Liver (tissue), 3 donors: Measurements from ENCODE around the gene YPEL3.

ENCODE experiments used
- RAD21 ChIP-seq, 2 donors: IDR thresholded peaks; 2 replicates each; pipeline ENCODE4 v1.6.1; 2016; ENCODE audit warnings: antibody characterized with exemption in 2 of 2, mild to moderate bottlenecking in 2 of 2
- TAF1 ChIP-seq: conservative IDR thresholded peaks from 2 replicates; pipeline ENCODE4 v1.6.1; 2016; ENCODE audit warnings: antibody characterized with exemption, mild to moderate bottlenecking
- TF ChIP-seq, protein P1 (sequence below): IDR thresholded peaks from 2 replicates; pipeline ENCODE4 v1.6.1; 2016; ENCODE audit warnings: antibody characterized with exemption
- TF ChIP-seq, protein P2 (sequence below): fragments of 150-350 bp; IDR thresholded peaks from 2 replicates; pipeline ENCODE4 v1.5.1; 2017; ENCODE audit warnings: improper control_type of control experiment, low read depth, low read length; ENCODE audit not compliant: missing input control
- donor health status: healthy.
- donor health status: healthy.

DNA sequence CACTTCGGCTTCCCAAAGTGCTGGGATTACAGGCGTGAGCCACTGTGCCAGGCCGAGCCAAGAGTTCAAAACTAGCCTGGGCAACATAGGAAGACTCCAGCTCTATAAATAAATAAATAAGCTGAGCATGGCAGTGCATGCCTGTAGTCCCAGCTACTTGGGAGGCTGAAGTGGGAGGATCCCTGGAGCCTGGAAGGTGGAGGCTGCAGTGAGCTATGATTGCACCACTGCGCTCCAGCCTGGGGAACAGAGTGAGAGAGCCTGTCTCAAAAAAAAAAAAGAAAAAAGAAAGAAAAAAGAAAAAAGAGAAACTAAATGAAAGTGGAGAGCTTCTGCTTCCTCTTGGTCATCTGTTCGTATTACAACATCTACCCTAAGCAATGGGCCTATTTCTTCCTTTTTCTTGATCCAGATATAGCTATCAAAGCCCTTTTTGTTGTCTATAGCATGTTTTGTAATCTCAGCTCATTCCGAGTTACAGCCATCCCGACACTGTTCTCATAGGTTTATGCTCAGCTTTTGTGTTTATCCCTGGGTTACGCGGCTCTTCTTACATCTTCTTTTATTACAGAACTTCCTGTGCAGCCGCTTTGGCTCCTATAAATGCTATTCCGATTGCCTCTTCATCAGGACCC lies 41.1 kb upstream of the YPEL3 start:
- TF ChIP-seq, protein P1, sequence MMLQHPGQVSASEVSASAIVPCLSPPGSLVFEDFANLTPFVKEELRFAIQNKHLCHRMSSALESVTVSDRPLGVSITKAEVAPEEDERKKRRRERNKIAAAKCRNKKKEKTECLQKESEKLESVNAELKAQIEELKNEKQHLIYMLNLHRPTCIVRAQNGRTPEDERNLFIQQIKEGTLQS, result no peak
- no peak for TF ChIP-seq TAF1
- no peak for TF ChIP-seq RAD21 (IDR thresholded peaks at IDR 0.05)
- TF ChIP-seq, protein P2, sequence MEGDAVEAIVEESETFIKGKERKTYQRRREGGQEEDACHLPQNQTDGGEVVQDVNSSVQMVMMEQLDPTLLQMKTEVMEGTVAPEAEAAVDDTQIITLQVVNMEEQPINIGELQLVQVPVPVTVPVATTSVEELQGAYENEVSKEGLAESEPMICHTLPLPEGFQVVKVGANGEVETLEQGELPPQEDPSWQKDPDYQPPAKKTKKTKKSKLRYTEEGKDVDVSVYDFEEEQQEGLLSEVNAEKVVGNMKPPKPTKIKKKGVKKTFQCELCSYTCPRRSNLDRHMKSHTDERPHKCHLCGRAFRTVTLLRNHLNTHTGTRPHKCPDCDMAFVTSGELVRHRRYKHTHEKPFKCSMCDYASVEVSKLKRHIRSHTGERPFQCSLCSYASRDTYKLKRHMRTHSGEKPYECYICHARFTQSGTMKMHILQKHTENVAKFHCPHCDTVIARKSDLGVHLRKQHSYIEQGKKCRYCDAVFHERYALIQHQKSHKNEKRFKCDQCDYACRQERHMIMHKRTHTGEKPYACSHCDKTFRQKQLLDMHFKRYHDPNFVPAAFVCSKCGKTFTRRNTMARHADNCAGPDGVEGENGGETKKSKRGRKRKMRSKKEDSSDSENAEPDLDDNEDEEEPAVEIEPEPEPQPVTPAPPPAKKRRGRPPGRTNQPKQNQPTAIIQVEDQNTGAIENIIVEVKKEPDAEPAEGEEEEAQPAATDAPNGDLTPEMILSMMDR, result no peak
